GM23338 (cell line): Measurements from ENCODE around the gene ARID1B. TPM values are rescaled to one million over a fixed set of nuclear protein-coding genes. Genes with fewer than 3 reads are reported as not detected.

Experiments used
- ATAC-seq: fragments of 200-7000 bp; cut with Tn5 transposase; 3 replicates; pipeline ENCODE4 v1.9.1; 2020
- DNase-seq: peaks from one replicate; pipeline ENCODE4 v3.0.0-alpha.2; 2015; ENCODE audit warnings: low spot score
- H2AFZ ChIP-seq: fragments of 200-600 bp; sonication (generic); 2 replicates; pipeline ENCODE4 v1.8.0; 2016; ENCODE audit warnings: antibody characterized with exemption, mild to moderate bottlenecking, moderate library complexity
- H3F3A ChIP-seq: fragments of 200-600 bp; sonication (generic); replicated peaks from 2 replicates; pipeline ENCODE4 v1.8.0; 2017; ENCODE audit warnings: antibody characterized with exemption, mixed run types, low read depth
- H3K27ac ChIP-seq: fragments of 200-600 bp; sonication (generic); 2 replicates; pipeline ENCODE4 v1.6.1; 2016; ENCODE audit warnings: low read depth
- H3K27me3 ChIP-seq: fragments of 200-600 bp; sonication (generic); 2 replicates; pipeline ENCODE4 v1.8.0; 2016; ENCODE audit warnings: mild to moderate bottlenecking, mixed run types, moderate library complexity; ENCODE audit not compliant: insufficient read depth
- H3K36me3 ChIP-seq: fragments of 200-600 bp; sonication (generic); 2 replicates; pipeline ENCODE4 v1.8.0; 2016; ENCODE audit warnings: mild to moderate bottlenecking; ENCODE audit not compliant: insufficient read depth
- H3K4me1 ChIP-seq: fragments of 200-600 bp; sonication (generic); 2 replicates; pipeline ENCODE4 v1.8.0; 2016; ENCODE audit warnings: mild to moderate bottlenecking, moderate library complexity; ENCODE audit not compliant: insufficient read depth
- H3K4me2 ChIP-seq: fragments of 200-600 bp; sonication (generic); 2 replicates; pipeline ENCODE4 v1.7.1; 2017; ENCODE audit warnings: mixed run types
- H3K4me3 ChIP-seq: fragments of 200-600 bp; sonication (generic); 2 replicates; pipeline ENCODE4 v1.6.1; 2016; ENCODE audit warnings: mixed run types
- H3K79me2 ChIP-seq: fragments of 200-600 bp; sonication (generic); replicated peaks from 2 replicates; pipeline ENCODE4 v1.8.0; 2017; ENCODE audit warnings: mild to moderate bottlenecking; ENCODE audit not compliant: insufficient read depth
- H3K9me2 ChIP-seq: fragments of 200-600 bp; sonication (generic); 2 replicates; pipeline ENCODE4 v1.8.0; 2017; ENCODE audit not compliant: insufficient read depth
- H4K20me1 ChIP-seq: fragments of 200-600 bp; sonication (generic); replicated peaks from 2 replicates; pipeline ENCODE4 v1.8.0; 2017; ENCODE audit warnings: mild to moderate bottlenecking; ENCODE audit not compliant: insufficient read depth
- H3K27ac Mint-ChIP-seq: 2 replicates; pipeline ENCODE4 v1.8.0; 2020; ENCODE audit warnings: inconsistent platforms, mild to moderate bottlenecking, moderate library complexity, mixed read lengths
- H3K27me3 Mint-ChIP-seq: 3 replicates; pipeline ENCODE4 v1.8.0; 2022; ENCODE audit warnings: low read depth, mild to moderate bottlenecking, moderate library complexity, mixed read lengths, inconsistent platforms; ENCODE audit not compliant: insufficient read depth, poor library complexity
- H3K36me3 Mint-ChIP-seq: 3 replicates; pipeline ENCODE4 v1.8.0; 2021; ENCODE audit warnings: low read depth, mild to moderate bottlenecking, inconsistent platforms, moderate library complexity, mixed read lengths
- H3K4me1 Mint-ChIP-seq: 3 replicates; pipeline ENCODE4 v1.8.0; 2020; ENCODE audit warnings: mild to moderate bottlenecking, inconsistent platforms, mixed read lengths
- H3K4me3 Mint-ChIP-seq: 3 replicates; pipeline ENCODE4 v1.8.0; 2021; ENCODE audit warnings: moderate library complexity, mild to moderate bottlenecking, inconsistent platforms, mixed read lengths
- H3K9me3 Mint-ChIP-seq: 3 replicates; pipeline ENCODE4 v1.8.0; 2020; ENCODE audit warnings: moderate library complexity, mild to moderate bottlenecking, inconsistent platforms, mixed read lengths
- CREB1 ChIP-seq: fragments of 250-450 bp; sonication (Bioruptor Pico); IDR thresholded peaks from 2 replicates; pipeline ENCODE4 v1.5.0; 2020; ENCODE audit warnings: low read depth, mild to moderate bottlenecking, moderate library complexity
- ETS1 ChIP-seq: IDR thresholded peaks from 2 replicates; pipeline ENCODE4 v1.6.1; 2016; ENCODE audit warnings: antibody characterized with exemption
- EZH2phosphoT487 ChIP-seq: fragments of 200-600 bp; sonication (generic); IDR thresholded peaks from one replicate; pipeline ENCODE4 v1.8.1; 2018; ENCODE audit warnings: antibody characterized with exemption; ENCODE audit not compliant: unreplicated experiment
- JUNB ChIP-seq: IDR thresholded peaks from one replicate; pipeline ENCODE4 v1.6.1; 2016; ENCODE audit warnings: antibody characterized with exemption; ENCODE audit not compliant: unreplicated experiment
- STAT1 ChIP-seq: IDR thresholded peaks from one replicate; pipeline ENCODE4 v1.6.1; 2016; ENCODE audit warnings: antibody characterized with exemption; ENCODE audit not compliant: unreplicated experiment
- ZNF114 ChIP-seq: fragments of 250-450 bp; sonication (Bioruptor Pico); IDR thresholded peaks from 2 replicates; pipeline ENCODE4 v1.5.0; 2020; ENCODE audit warnings: mild to moderate bottlenecking, moderate library complexity
- ZNF462 ChIP-seq: fragments of 250-450 bp; sonication (Bioruptor Pico); IDR thresholded peaks from 2 replicates; pipeline ENCODE4 v1.5.0; 2020; ENCODE audit warnings: mild to moderate bottlenecking, moderate library complexity
- polyA plus RNA-seq: library from polyadenylated mRNA; unstranded; fragments of >200 nt; fragmentation: Nextera tagmentation; extraction: Ambion mirVana; gene quantifications from 2 replicates; pipeline ENCODE4 v1.2.1, GENCODE V29; 2016
- total RNA-seq: library from RNA; depleted of rRNA; stranded (reverse); fragments of >200 nt; shearing (Covaris generic); gene quantifications from 2 replicates; pipeline ENCODE4 v1.2.3, GENCODE V29; 2014

ARID1B gene
- total and polyA plus RNA-seq, 2 experiments from 2014 or later: 59.3 to 72.2 TPM

- H3K9me3 Mint-ChIP-seq: peaks cover 9% of the 10 kb centered on the region; the same call in 2 of the 3 replicates
- Histone ChIP-seq H3K4me3 (no peak overlapping the region), H3K4me2 (no peak overlapping the region), H3K4me1 (peaks cover 15% of the 10 kb centered on the region), H3F3A (no peaks in the 10 kb centered on the region), H3K36me3 (no peaks in the 10 kb centered on the region), H3K79me2 (peaks cover 62% of the 10 kb centered on the region), H3K27me3 (no peaks in the 10 kb centered on the region), H3K9me2 (no peaks in the 10 kb centered on the region), H3K27ac (no peak overlapping the region), H4K20me1 (0 out of 2 replicates have a peak, but pooled peaks cover 5% of the 10 kb centered on the region), H2AFZ (no peak overlapping the region)
- DNase-seq (no peak), ATAC-seq (no peak)
- no peak overlapping the region for H3K27ac Mint-ChIP-seq
- peaks cover 5% of the 10 kb centered on the region for H3K27me3 Mint-ChIP-seq
- no peak for TF ChIP-seq CREB1 (CRISPR knock-in tag)
- TF ChIP-seq ETS1: no peak
- no peak for TF ChIP-seq ZNF114 (CRISPR knock-in tag)
- no peak for TF ChIP-seq EZH2phosphoT487
- no peak for TF ChIP-seq ZNF462 (CRISPR knock-in tag)
- TF ChIP-seq STAT1: no peak
- no peak for TF ChIP-seq JUNB
- no peak overlapping the region for H3K4me3 Mint-ChIP-seq
- H3K4me1 Mint-ChIP-seq: peaks cover 31% of the 10 kb centered on the region
- H3K36me3 Mint-ChIP-seq: peaks cover 18% of the 10 kb centered on the region
These were observed 277.4 kb downstream of the ARID1B start for GRCh38 chr6:157054531-157054979.
